SKM-1 (cell line): ENCODE data around the gene NCEH1.
"Not testable (repeated sequence)": the region's sequence is repeated elsewhere in the genome, so short reads cannot be mapped to it uniquely, and the experiment has no call there.

ENCODE experiments used
- DNase-seq: peaks from one replicate; lab custom pipeline; 2025; ENCODE audit not compliant: unreplicated experiment; lab: John Stamatoyannopoulos, UW

Gene NCEH1

DNA sequence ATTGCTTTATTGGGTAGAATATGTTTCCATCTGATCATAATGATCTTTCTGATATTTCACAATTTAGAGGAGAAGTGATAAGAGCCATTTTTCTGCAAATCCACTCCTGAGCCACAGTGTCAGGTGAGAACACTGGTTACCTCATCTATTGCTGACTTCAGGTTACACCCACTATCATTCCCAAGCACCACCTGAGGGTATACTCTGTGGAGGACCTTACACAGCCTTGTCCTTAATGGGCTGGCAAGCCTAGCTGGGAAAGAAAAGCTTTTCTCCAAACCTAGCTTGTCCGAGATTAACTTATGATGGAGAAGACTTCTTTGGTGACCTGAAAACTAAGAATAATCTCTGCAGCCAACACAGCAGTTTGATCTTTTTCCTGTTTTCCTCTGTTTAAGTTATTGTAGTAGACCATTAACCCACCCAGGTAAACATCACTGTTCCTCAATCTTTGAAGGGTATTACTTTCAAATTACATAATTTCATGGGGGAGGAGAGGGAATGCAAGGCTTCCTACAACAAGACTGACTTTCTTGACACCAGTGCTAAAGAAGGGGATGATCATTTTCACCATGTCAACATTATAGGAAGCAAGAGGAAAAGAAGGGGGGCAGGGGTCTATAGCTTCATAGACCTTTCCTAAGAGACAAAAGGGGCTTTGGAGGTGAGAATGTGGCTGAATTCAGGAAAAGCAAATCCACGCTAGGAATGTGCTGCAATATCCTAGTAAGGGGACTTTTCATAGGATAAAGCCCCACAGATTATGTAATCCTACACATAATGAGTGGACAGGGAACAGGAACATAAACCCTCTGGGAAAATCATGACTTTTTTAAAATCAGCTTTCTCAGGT, 1.7 kb downstream of the NCEH1 start:
- DNase-seq, result no peak

GRCh38 chr3:172707967-172708366, 2.9 kb downstream of the NCEH1 start:
- no peak for DNase-seq

GRCh38 chr3:172707030-172707429, 3.8 kb downstream of the NCEH1 start:
- peak; percentile 12 for DNase-seq

- no peak for DNase-seq
Measured at GRCh38 chr3:172705170-172705569, 5.7 kb downstream of the NCEH1 start.

GRCh38 chr3:172704001-172704400, 6.9 kb downstream of the NCEH1 start:
- DNase-seq, result no peak

- DNase-seq, result not testable (repeated sequence)
Measured at GRCh38 chr3:172702731-172703130, 8.1 kb downstream of the NCEH1 start.

- DNase-seq, result no peak
Measured at GRCh38 chr3:172702256-172702655, 8.6 kb downstream of the NCEH1 start.

DNA sequence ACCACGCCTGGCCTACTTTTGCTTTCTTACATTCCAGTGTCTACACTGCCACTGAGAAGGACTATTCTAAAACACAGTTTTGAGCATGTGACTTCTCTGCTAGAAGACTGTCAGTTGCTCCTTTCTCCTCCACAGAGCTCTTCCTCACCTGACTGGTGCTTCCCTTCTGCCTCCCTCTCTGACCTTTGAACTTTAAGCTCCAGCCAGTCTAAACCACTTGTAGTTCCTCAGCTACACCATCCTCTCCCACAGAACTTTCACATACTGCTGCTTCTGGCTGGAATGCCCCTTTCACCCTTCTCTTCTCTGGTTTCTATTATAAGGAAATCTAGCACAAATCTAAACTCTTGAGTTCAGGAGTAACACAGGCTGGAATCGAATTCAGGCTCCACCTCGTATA, 9.1 kb downstream of the NCEH1 start:
- DNase-seq, result no peak

- DNase-seq, result no peak
Measured at GRCh38 chr3:172700936-172701455, 9.9 kb downstream of the NCEH1 start.

- DNase-seq, result no peak
Measured at GRCh38 chr3:172700256-172700655, 10.6 kb downstream of the NCEH1 start.

DNA sequence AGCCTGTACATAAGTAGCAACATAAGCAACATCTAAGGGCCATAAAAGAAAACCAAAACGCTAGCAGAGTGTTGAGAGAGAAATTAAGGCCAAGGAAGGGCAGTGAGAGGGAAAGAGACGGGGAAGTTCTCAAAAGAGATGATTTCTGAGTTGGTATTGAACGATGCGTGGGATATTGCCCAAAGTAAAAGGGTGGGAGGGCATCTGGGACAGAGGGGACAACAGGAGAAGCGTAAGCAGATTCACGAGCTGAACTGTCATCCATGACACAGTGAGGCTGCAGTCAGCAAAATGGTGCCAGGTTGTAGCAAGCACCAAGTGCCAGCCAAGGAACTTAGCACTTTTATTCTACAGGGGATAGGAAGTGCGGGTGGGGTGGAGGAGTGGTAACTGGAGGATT, 11.8 kb downstream of the NCEH1 start:
- no peak for DNase-seq

GRCh38 chr3:172698631-172699030, 12.2 kb downstream of the NCEH1 start:
- DNase-seq, result no peak

- no peak for DNase-seq
Measured at GRCh38 chr3:172697558-172697957, 13.3 kb downstream of the NCEH1 start.

- no peak for DNase-seq
Measured at GRCh38 chr3:172696357-172696756, 14.5 kb downstream of the NCEH1 start.

GRCh38 chr3:172694573-172695246, 16.2 kb downstream of the NCEH1 start:
- no peak for DNase-seq

DNA sequence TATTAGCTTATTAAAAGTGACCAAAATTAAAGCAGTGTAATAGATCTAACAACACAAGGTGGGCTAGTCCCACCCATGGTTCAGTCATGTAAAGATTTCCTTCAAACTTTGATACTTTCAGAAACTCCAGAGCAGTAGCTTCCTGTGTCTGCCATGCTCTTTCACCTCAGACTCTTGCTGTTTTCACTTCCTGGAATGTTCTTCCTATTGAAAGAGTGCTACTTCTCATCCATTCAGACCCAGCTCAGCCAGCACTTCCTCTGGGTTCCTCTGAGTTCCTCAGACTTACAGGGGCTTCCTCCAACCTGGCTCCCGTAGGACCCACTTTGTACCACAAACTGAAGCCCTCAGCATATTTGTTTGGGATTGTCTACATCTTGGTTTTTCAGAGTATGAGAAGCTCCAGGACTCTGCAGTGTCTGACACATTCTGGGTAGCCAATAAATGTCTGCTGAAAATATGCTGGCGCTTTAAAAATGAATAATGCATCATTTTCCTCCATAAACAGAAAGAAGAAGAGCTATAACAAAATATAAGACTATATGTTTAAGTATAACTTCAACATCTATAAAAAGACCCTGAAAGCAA, 18.0 kb downstream of the NCEH1 start:
- no peak for DNase-seq

- DNase-seq, result no peak
Measured at GRCh38 chr3:172690936-172691335, 19.9 kb downstream of the NCEH1 start.

DNA sequence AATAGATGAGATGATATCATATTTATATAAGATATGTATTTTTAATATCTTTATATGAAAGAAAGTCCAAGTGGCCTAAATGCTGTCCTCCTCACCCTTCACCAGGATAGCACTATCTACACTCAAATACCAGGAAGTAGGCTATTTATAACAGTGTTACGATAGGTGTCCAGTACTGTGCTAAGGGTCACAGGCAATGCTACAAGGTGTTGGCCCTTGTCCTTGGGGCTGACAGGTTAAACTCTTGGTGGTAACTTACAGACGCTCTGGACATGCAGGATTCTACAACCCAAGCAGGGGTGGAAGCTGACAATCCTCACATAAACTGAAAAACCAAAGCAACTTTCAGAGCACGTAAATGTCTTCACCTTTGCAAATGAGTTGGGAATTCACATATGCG, 22.3 kb downstream of the NCEH1 start:
- DNase-seq, result no peak

- DNase-seq, result no peak
Measured at GRCh38 chr3:172687501-172687900, 23.4 kb downstream of the NCEH1 start.

- DNase-seq, result no peak
Measured at GRCh38 chr3:172685331-172686214, 25.3 kb downstream of the NCEH1 start.

GRCh38 chr3:172680684-172681083, 30.2 kb downstream of the NCEH1 start:
- no peak for DNase-seq
